Natural killer cell (primary cell): Measurements from ENCODE around the gene ZNF148. TPM values are rescaled to one million over a fixed set of nuclear protein-coding genes. Genes with fewer than 3 reads are reported as not detected.

ENCODE experiments used
- ATAC-seq, 3 donors: fragments of 150-1000 bp in 2 of 3; fragments of 200-7000 bp in 1 of 3; cut with Tn5 transposase; 1 replicate in 1 of 3; 2 replicates in 2 of 3; pipeline ENCODE4 v1.10.0; 2021; ENCODE audit warnings: mild to moderate bottlenecking in 2 of 3, moderate library complexity in 2 of 3
- DNase-seq, 2 donors: peaks; one replicate each; pipeline versions ENCODE4 v3.0.0 to v3.0.0-alpha.2; 2013 to 2021; ENCODE audit warnings: mixed read lengths in 1 of 2
- H3K27ac ChIP-seq: one replicate; pipeline ENCODE4 v1.5.1; 2013; ENCODE audit warnings: mild to moderate bottlenecking, low read length
- H3K27me3 ChIP-seq: one replicate; pipeline ENCODE4 v1.6.1; 2013; ENCODE audit warnings: low read length; ENCODE audit not compliant: control insufficient read depth, insufficient read depth
- H3K36me3 ChIP-seq: one replicate; pipeline ENCODE4 v1.6.1; 2013; ENCODE audit warnings: low read length; ENCODE audit not compliant: control insufficient read depth, insufficient read depth
- H3K4me1 ChIP-seq: one replicate; pipeline ENCODE4 v1.6.1; 2013; ENCODE audit warnings: low read length; ENCODE audit not compliant: control insufficient read depth, insufficient read depth
- H3K4me3 ChIP-seq: one replicate; pipeline ENCODE4 v1.5.1; 2013; ENCODE audit warnings: low read length
- H3K9me3 ChIP-seq: one replicate; pipeline ENCODE4 v1.6.1; 2013; ENCODE audit warnings: low read length; ENCODE audit not compliant: control insufficient read depth, insufficient read depth
- H3K27ac Mint-ChIP-seq, 2 donors: one replicate each; pipeline ENCODE4 v1.8.0; 2022; ENCODE audit warnings: mild to moderate bottlenecking in 2 of 2, mixed read lengths in 2 of 2, moderate library complexity in 1 of 2
- H3K27me3 Mint-ChIP-seq, 2 donors: one replicate each; pipeline ENCODE4 v1.8.0; 2022; ENCODE audit warnings: low read depth in 2 of 2, mixed read lengths in 2 of 2
- H3K36me3 Mint-ChIP-seq: one replicate; pipeline ENCODE4 v1.8.0; 2022; ENCODE audit warnings: mixed read lengths
- H3K4me1 Mint-ChIP-seq, 2 donors: one replicate each; pipeline ENCODE4 v1.8.0; 2022; ENCODE audit warnings: mixed read lengths in 2 of 2
- H3K4me3 Mint-ChIP-seq: one replicate; pipeline ENCODE4 v1.8.0; 2022; ENCODE audit warnings: mild to moderate bottlenecking, moderate library complexity, mixed read lengths
- H3K9me3 Mint-ChIP-seq, 2 donors: one replicate each; pipeline ENCODE4 v1.8.0; 2022; ENCODE audit warnings: mixed read lengths in 2 of 2
- WGBS: methylation state at CpG from one replicate; pipeline ENCODE4 v1.1.7; 2013; ENCODE audit warnings: missing lambda C conversion rate; ENCODE audit not compliant: insufficient coverage; 5-methylcytosine and 5-hydroxymethylcytosine counted together
- intact Hi-C: fragments of 100-400 bp; cut with micrococcal nuclease; formaldehyde crosslinking; loops from one replicate; pipeline ENCODE4 v1.14.2; 2022
- total RNA-seq, 4 donors: library from RNA; stranded (reverse); fragments of 120-200 nt in 1 of 4; gene quantifications; one replicate each; pipeline versions ENCODE4 v1.2.3 to v1.2.4, GENCODE V29; 2013 to 2022
- TF ChIP-seq, protein P1 (sequence below): fragments of 200-600 bp; IDR thresholded peaks from one replicate; pipeline ENCODE4 v1.8.0; 2022; ENCODE audit warnings: antibody characterized with exemption

ZNF148 gene
- total RNA-seq, 3 donors from 2014 or later (not counting 1 experiment from before 2014, with no cell fraction given), result 61.1 to 72.5 (median 62.8) TPM

- Mint-ChIP-seq H3K4me1 (no peaks in the 10 kb centered on the region), H3K4me3 (no peak overlapping the region), H3K27ac (no peak overlapping the region), H3K27me3 (no peaks in the 10 kb centered on the region), H3K36me3 (no peaks in the 10 kb centered on the region), H3K9me3 (no peaks in the 10 kb centered on the region)
- peak in 2 of 3 donors; percentile 69 to 77 for ATAC-seq
- Histone ChIP-seq H3K9me3 (no peaks in the 10 kb centered on the region), H3K36me3 (no peaks in the 10 kb centered on the region), H3K4me1 (no peaks in the 10 kb centered on the region), H3K4me3 (no peak overlapping the region), H3K27ac (no peak overlapping the region), H3K27me3 (no peaks in the 10 kb centered on the region)
- TF ChIP-seq, protein P1, sequence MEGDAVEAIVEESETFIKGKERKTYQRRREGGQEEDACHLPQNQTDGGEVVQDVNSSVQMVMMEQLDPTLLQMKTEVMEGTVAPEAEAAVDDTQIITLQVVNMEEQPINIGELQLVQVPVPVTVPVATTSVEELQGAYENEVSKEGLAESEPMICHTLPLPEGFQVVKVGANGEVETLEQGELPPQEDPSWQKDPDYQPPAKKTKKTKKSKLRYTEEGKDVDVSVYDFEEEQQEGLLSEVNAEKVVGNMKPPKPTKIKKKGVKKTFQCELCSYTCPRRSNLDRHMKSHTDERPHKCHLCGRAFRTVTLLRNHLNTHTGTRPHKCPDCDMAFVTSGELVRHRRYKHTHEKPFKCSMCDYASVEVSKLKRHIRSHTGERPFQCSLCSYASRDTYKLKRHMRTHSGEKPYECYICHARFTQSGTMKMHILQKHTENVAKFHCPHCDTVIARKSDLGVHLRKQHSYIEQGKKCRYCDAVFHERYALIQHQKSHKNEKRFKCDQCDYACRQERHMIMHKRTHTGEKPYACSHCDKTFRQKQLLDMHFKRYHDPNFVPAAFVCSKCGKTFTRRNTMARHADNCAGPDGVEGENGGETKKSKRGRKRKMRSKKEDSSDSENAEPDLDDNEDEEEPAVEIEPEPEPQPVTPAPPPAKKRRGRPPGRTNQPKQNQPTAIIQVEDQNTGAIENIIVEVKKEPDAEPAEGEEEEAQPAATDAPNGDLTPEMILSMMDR, result peak; percentile 16
- WGBS, result 89% methylated on average over 1 of the region's 4 CpGs
- intact Hi-C loops, result loop anchor here (1.0 kb wide), 2 partner anchors 207 to 274 kb away; no protein-coding TSS in a partner anchor
- peak in 1 of 2 donors; percentile 46 for DNase-seq
Observed at GRCh38 chr3:125202197-125202596, 172.9 kb downstream of the ZNF148 start.

DNA sequence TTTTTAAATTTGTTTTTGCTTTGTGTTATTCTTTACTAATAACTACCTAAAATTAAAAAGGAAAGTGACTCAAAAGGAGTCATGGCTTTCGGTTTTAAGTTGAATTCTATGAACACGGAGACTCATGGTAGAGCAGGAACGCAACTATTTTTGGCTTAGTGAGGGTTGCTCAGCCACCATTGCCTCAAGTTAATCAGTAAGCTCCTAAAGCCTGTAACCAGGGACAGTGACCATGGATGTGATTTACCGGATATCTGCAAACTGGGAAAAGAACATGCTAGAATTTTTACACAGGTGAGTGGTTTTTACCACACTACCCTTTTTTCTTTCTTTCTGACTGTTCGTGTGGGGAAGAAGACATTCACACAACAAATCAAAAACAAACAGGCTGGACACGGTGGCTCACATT, 174.4 kb downstream of the ZNF148 start:
- H3K27me3 ChIP-seq, result no peaks in the 10 kb centered on the region
- H3K27ac Mint-ChIP-seq, result no peak overlapping the region
- no peaks in the 10 kb centered on the region for H3K27me3 Mint-ChIP-seq
- 78% methylated on average over 6 of the region's 6 CpGs for WGBS
- TF ChIP-seq, protein P1, result no peak
- H3K9me3 ChIP-seq, result no peaks in the 10 kb centered on the region
- no peaks in the 10 kb centered on the region for H3K9me3 Mint-ChIP-seq
- ATAC-seq (no peak), DNase-seq (no peak)
- H3K36me3 Mint-ChIP-seq, result no peaks in the 10 kb centered on the region
- intact Hi-C loops, result no loop called here
- no peak overlapping the region for H3K27ac ChIP-seq
- no peaks in the 10 kb centered on the region for H3K4me1 ChIP-seq
- no peak overlapping the region for H3K4me3 ChIP-seq
- no peaks in the 10 kb centered on the region for H3K36me3 ChIP-seq
- no peak overlapping the region for H3K4me3 Mint-ChIP-seq
- no peaks in the 10 kb centered on the region for H3K4me1 Mint-ChIP-seq

GRCh38 chr3:125194849-125195601, 180.1 kb downstream of the ZNF148 start:
- H3K27ac Mint-ChIP-seq, result no peak overlapping the region
- H3K36me3 Mint-ChIP-seq, result no peaks in the 10 kb centered on the region
- intact Hi-C loops, result no loop called here
- peaks cover 3% of the 10 kb centered on the region for H3K4me1 ChIP-seq
- peaks cover 0 to 7% of the 10 kb centered on the region in 2 donors for H3K4me1 Mint-ChIP-seq
- DNase-seq (no peak), ATAC-seq (no peak)
- TF ChIP-seq, protein P1, result no peak
- no peaks in the 10 kb centered on the region for H3K9me3 Mint-ChIP-seq
- no peaks in the 10 kb centered on the region for H3K9me3 ChIP-seq
- H3K36me3 ChIP-seq, result no peaks in the 10 kb centered on the region
- 62% methylated on average over 5 of the region's 5 CpGs for WGBS
- no peak overlapping the region for H3K4me3 ChIP-seq
- H3K27ac ChIP-seq, result no peak overlapping the region
- no peak overlapping the region for H3K4me3 Mint-ChIP-seq
- H3K27me3 ChIP-seq, result no peaks in the 10 kb centered on the region
- no peaks in the 10 kb centered on the region for H3K27me3 Mint-ChIP-seq
